GM19468 (cell line): ENCODE data around the gene CYP1A2.

Source experiments
- ATAC-seq: cut with Tn5 transposase; IDR thresholded peaks from one replicate; pipeline ENCODE4 v1.9.1; 2021; ENCODE audit warnings: mild to moderate bottlenecking, moderate library complexity, moderate number of reproducible peaks; ENCODE audit not compliant: unreplicated experiment; ENCODE audit errors: extremely low read depth

CYP1A2 gene

DNA sequence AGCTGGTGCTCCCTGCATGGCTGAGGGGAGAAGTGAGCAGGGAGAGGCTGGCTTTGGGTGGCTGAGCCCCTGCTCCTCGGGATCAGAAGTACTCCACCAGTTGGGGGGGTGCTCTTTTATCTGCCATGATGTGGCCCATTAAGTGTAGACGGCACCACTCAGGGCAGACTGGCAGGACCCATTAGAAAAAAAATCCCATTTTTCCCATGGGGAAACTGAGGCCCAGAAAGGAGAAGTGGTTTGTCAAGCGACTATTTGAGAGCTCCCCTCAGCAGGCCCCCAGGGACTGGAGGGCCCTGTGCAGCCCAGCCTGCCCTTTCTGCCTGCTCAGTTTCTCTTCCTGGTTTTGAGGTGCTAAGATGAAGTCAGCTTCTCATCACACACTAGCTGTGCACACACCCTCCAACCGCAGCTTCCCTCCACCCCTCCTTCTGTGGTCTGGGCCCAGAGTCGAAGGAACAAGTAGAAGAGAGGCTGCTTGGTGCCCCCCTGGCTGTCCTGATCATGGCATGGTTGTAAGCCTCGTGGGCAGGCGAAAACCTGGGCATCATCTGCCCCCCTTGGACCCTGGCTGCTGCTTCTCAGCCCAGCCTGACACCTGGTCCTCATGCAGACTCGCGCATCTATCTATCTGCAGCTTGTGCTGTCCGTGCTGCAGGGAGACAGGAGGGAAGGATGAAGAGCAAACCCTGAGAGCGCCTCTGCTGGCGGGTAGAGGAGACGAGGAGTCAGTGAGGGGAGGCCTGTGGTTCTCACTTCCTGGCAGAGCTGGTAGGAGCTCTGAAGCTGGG lies 38.8 kb downstream of the CYP1A2 start:
- ATAC-seq: peak; percentile 31

DNA sequence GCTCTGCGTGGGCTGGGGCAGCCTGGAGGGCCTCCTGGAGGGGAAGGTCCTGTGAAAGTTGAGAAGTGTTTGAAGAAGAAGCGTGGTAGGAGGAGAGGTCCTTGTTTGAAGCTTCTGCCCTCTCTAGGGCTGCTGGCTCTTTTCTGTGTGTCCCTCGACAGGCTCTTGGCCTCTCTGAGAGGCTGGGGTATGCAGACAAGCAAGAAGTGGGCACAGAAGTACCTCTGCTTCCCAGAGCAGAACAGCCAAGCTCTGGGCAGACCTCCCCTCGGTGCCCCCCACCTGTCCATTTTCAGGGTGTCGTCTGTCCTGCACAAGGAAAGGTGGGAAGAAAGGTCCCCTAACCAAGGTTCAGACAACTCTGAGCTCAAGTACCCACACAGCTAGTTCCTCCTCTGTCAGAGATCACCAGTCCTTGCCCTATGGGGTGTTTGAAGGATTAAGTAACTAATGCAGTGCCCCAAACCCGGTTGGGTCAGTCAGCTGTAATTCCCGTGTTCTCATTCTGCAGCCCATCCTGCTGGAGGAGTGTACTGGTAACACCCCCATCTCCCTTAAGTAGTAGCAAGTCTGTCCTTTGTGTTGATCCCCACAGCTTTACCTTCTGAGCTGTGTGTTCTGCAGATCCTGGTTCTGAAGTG lies 39.5 kb downstream of the CYP1A2 start:
- no peak for ATAC-seq

DNA sequence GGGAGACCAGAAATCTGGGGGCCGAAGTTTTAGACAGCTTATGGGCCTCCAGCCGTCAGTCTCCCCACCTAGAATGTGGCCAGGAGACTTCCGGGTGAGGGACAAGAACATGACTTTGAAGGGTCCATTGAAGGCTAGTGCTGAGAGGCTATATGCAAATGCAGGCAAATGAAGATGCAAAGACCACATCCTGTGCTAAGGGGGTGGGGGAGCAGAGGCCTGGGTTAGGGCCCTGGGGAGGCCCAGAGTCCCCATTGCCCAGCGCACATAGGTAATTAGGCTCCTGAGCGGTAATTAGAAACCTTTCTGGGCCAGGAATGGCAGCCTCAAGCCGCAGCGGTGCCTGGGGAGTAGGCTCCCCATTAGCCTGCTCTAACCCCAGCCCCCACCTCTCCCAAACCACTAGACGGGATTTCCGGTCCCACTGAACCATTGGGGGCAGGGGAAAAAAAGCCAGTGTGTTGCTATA lies 40.1 kb downstream of the CYP1A2 start:
- no peak for ATAC-seq

DNA sequence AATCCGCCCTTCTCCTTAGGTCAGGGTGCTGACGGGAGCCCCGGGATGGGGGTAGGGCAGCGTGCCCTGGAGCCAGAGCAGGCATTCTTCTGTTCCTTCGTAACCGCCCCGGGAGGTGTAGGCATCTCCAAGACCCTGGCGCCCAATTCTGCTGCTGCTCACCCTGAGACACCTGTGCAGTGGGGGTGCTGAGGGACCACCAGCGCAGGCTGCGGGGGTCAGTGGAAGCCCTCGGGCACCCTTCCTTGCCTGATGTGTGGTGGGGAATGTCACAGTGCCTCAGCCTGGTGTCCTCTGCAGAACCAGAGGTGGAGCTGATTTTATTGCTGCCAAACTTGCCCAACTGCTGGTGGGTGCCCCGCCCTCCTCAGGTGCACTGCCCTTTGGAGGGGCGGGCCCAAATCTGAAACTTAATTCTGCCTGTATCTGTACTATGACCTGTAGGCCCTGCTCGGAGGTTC lies 40.6 kb downstream of the CYP1A2 start:
- ATAC-seq: no peak

DNA sequence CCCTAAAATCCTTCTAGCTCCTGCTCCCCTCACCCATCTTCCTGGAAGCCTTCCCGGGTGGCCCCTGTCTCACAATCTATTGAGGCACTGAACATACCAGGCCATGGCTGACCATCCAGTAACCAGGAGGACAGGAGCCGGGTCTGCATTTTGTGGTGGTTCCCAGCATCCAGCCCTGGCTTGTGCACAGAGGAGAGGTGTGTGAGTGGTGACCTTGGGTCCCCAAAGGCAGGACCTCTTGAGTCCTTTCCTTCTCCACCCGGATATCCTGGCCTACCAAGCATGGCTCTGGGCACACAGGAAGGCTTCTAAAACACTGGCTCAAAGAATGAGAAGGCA lies 41.1 kb downstream of the CYP1A2 start:
- no peak for ATAC-seq

DNA sequence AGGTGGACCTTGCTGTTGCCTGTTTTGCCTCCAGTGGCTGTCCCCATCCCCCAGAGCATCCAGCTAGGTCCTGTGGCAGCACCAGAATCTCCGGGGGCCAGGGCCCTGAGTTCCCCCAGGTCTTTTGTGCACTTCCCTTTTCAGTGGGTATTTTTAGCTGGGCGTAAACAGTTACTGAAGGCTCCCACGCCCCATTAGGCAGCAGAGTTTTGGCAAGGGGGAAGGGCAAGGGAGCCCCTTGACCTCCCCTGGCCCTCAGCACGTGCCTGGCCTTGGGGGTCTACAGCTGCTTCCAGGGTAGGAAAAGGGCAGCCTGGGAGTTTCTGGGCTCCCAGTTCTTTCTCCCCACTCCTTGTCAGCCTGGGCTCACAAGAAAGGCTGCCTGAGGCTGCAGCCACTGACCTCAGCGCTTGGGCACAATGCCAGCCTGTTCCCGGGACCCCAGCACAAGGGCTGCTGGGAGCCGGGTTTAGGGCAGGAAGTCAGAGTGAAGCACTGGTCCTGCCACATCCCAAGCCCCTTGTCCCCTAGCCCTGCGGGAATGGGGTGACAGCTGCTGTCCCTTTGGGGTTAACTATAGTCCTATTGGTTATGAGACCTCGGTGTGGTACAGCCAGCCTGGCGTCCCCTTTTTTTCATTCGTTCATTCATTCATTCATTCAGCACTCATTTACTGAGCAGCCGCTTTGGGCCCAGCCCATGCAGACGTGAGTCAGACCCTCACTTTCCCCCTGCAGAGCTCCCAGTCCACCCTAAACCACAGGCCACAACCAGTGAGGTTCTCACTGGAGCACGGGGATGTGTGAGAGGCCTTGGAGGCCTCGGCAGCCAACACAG lies 41.7 kb downstream of the CYP1A2 start:
- no peak for ATAC-seq

DNA sequence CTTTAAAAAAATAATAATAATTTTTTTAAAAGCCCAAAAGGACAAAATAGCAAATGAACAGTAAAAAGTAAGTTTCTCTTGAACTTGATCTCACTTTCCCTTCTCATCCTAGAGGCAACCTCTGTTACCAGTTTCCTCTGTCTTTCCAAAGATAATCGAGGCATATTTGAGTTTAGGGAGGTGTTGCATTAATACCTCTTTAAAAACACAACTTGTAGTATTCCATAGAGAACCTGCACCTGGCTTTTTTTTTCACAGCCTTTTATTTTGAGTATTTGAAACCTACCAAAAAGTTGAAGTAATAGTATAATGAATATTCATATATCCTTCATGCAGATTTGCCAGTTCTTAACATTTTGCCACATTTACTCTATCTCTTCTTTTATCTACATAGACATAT lies 42.4 kb downstream of the CYP1A2 start:
- ATAC-seq: no peak

DNA sequence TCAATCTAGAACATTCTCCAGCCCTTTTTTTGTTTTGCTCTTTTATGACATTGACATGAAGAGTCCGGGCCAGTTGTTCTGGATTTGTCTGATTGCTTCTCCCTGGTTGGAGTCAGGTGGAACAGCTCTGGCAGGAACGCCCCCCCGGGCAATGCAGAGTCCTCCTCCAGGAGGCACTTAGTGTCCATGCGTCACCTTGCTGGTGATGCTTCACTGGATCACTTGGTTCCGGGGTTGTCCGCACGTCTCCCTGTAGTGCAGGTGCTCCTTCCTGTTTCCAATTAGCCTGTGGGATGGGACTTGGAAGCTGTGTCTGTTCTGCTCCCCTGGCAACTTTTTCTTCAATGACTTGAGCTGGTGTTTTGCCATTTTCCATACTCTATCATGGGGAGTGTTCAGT lies 43.0 kb downstream of the CYP1A2 start:
- ATAC-seq: no peak

DNA sequence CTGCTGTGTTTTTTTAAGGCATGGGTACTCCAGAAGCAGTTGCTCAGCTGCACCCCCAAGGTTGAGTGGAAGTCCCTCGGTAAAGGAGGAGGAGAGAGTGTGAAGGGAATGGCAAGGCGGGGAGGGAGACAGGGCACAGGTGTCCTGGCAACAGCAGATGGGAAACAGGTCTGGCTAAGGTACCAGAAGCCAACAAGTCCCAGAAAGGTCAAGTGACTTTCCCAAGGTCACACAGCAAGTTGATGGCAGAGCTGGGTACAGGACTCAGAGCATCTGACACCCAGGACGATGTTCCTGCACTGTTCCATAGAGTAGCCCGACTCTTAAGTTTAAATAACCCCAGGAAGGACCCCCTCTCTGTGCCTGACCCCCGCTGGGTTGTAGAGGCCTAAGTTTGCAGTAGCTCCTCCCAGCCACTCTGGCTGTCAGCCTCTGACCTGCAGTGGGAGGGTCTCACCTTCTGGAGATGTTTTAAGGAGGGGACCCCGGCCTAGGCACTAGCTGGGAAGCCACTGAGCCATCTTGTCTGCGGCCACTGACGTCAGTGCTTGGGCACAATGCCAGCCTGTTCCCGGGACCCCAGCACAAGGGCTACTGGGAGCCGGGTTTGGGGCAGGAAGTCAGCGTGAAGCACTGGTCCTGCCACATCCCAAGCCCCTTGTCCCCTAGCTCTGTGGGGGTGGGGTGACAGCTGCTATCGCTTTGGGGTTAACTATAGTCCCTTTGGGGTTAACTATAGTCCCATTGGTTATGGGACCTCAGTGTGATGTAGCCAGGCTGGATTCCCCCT lies 43.8 kb downstream of the CYP1A2 start:
- ATAC-seq: no peak

DNA sequence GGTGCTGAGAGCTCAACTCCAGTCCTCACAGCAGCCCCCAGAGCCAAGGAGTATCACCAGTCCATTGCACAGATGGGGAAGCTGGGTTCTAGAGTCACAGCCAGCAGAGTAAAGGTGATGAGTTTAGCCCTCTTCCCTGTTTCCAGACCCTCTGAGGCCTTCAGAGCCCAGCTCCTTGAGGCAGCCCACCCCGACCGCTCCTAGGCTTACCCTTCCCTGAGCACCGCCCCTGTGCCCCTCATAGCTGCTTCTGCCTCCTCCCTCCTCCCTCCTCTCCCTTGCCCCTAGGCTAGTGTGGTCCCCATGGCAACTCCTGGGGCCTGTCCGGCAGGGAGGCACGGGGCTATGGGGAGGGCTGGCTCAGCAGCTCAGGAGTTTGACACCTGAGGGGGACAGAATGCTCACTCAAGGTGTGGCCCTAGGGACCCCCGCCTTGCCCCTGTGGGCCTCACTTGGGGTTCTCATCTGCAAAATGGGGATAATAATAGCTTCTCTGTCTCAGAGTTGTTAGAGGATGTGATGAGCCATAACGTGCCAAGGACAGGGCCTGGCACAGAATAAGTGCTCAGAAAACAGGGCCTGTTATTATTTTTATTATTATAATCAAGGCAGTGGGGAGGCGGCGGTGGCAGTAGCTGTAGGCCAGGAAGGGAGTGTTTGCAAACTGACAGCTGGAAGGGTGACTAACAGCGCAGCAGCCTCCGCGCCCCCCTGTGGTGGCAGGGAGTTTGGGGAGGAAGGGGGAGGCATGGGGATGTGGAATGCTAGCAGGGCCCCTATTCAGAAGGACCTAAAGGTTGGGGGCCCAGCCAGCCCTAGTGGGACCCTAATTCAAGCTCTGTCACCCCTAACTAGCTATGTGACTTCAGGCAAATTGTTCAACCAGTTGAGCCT lies 44.7 kb downstream of the CYP1A2 start:
- ATAC-seq: no peak

DNA sequence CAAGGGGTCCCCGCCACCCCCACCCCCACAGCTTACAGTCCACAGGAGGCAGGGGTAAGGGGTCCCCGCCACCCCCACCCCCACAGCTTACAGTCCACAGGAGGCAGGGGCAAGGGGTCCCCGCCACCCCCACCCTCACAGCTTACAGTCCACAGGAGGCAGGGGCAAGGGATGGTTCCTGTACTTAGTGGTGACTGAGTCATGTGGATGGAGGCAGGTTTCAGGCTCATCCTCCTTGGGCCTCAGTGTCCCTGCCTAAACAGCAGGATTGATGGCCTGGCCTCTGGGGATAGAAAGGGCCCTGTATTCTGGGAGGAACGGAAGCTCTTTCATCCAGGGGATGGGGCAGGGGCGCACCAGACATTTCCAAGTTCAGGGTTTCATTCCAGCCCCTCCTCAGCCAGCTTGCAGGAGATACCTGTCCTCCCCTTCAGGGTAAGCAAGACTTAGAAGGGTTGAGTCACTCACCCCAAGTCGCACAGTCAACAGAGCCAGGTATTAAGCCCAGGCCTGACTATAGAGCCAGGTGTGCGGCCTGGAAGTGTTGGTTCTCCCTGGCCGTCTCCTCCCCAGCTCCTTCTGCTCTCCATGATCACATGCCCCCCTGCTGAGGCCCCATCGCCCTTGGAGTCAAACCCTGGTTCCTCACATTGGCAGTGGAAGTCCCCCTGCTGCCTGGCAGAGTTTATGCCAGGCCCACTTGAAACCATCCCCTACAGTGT lies 45.8 kb downstream of the CYP1A2 start:
- no peak for ATAC-seq

DNA sequence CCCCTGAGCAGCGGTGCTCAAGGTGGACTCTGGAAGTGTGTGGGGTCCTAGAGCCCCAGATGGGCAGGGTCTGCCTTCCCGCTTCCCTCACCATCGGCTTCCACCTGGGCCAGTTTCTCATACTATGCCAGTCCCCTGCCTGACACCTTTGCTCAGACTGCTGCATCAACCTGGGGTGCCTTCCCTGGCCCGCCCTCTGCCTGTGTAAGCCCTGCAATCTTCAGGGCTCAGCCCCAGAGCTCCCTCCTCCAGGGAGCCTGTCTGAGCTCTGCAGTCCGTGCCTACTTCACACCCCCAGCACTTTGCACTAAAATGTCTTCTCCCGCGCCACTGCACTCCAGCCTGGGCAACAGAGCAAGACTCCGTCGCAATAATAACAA lies 46.3 kb downstream of the CYP1A2 start:
- no peak for ATAC-seq

DNA sequence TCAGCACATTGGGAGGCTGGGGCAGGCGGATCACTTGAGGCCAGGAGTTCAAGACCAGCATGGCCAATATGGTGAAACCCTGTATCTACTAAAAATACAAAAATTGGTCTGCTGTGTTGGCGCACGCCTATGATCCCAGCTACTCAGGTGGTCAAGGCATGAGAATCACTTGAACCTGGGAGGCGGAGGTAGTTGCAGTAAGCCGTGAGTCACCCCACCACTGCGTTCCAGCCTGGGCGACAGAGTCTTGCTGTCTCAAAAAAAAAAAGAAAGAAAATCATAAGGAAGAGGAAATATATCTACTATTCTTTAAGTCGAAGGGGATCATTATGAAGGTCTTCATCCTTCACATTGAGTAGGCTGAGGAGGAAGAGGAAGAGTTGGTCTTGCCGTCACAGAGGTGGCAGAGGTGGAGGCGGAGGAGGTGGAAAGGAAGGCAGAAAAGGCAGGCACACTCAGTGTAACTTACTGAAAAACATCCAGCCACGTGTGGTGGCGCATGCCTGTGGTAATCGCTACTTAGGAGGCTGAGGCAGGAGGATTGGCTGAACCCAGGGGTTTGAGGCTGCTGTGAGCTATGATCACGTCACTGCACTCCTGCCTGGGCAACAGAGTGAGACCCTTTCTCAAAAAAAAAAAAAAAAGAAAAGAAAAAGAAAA lies 47.5 kb downstream of the CYP1A2 start:
- ATAC-seq: no peak

DNA sequence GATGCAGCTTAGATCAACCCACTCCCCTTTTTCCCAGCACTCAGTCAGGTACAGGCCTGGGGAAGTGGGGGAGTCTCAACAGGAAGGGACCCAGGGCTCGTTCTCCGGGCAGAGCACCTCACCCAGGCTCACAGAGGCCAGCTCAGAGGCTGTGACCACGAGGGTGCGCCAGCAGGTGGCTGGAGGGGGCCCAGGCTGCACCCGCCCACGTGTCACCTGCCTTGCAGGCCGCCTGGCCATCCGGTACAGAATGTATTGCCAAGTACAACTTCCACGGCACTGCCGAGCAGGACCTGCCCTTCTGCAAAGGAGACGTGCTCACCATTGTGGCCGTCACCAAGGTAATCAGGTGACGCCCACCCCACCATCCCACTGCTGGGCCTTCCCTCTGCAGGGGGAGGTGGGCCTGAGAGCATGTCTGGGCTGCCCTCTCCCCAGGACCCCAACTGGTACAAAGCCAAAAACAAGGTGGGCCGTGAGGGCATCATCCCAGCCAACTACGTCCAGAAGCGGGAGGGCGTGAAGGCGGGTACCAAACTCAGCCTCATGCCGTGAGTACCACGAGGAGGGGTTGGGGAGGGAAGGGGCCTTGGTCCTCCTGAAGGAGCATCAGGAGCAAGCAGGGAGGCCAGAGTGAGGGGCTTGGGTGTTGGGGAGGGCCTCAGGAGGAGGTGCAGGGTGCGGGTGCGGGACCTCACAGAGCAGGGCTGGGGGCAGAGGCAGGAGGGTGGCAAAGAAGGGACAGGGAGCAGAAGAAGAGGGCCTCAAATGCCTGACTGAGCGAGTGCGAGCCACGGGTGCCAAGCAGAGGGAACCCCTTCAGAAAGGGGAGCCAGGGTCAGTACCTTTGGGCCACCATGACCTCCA lies 50.0 kb downstream of the CYP1A2 start:
- ATAC-seq: no peak

DNA sequence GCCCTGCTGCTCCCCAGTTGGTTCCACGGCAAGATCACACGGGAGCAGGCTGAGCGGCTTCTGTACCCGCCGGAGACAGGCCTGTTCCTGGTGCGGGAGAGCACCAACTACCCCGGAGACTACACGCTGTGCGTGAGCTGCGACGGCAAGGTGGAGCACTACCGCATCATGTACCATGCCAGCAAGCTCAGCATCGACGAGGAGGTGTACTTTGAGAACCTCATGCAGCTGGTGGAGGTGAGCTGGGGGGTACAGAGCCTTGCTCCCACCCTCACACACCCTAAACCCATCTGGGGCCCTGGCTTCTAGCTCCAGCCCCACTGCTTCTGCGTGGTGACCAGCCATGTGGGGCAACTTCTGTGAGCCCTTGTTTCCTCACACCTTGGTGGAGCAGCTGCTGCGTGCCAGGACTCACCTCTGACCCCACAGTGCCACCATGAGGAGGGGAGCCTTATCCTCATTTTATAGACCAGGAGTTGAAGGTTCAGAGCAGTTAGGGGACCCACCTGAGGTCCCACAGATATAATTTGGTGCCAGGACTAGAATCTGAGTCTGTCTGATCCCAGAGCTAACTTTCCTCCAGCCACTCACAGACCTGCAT lies 50.7 kb downstream of the CYP1A2 start:
- ATAC-seq: no peak

DNA sequence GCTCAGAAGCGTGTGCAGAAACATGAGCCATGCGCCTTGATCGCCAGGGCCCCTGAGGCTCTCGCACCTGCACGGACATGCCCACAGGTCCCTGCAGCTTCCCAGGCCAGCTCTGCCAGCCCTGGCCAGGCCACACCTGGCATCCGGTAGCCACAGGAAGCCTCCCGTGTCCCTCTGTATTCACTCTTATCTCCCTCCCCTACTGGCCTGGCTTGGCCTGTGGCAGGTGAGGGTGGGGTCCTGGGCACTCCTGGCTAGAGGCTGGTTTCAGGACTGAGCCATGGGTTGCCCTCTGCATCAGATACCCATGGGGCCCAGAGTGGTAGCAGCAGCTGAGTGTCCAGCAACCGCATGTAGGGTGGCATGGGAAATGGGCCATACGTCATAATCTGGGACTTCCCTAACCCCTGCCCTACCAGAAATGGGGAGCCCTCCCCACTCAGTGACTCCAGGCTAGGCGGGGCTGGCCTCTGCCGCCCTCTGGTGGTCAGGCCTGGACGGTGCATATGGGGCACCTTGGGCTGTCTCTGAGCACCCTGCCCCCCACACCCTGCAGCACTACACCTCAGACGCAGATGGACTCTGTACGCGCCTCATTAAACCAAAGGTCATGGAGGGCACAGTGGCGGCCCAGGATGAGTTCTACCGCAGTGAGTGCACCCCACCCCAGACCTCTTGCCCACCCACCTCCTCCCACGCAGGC lies 51.4 kb downstream of the CYP1A2 start:
- peak; percentile 35 for ATAC-seq
